ENCODE measurements around the gene SLCO2A1. TPM values are rescaled to one million over a fixed set of nuclear protein-coding genes. Genes with fewer than 3 reads are reported as not detected.

Gene SLCO2A1
- polyA plus RNA-seq, 1 donor (not counting 4 experiments of a cell fraction or from before 2014, with no cell fraction given) = 0.80 TPM

DNA sequence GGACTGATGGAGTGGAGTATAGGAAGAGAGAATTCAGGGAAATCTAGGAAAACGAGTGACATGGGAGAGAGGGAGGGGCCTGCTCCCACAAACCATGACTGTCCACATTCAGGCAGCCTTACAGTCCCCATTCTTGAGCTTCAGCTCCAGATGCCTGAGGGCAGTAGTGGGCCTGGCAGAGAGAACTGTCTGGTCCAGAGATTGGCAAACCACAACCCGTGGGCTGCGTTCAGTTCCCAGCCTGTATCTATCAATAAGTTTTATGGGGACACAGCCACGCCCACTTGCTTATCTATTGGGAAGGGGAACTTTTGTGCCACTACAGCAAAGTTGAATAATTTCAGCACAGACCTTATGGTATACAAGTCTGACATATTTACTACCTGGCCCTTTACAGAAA lies 63.8 kb downstream of the SLCO2A1 start:
- no peaks in the 10 kb centered on the region for H3K79me2 ChIP-seq (ENCODE audit: control insufficient read depth, insufficient read depth, low read length)
- peaks cover 4% of the 10 kb centered on the region for H3K4me1 ChIP-seq (ENCODE audit: control insufficient read depth, extremely low read depth, insufficient read depth, low read length)
- FAIRE-seq (no peak), DNase-seq (ENCODE audit: low read depth, low spot score) (no peak)
- H3K4me2 ChIP-seq (ENCODE audit: control insufficient read depth, extremely low read depth, insufficient read depth, low read depth, low read length) = no peak overlapping the region
- H3K36me3 ChIP-seq (ENCODE audit: control insufficient read depth in 2 of 2, extremely low read depth in 1 of 2, insufficient read depth in 2 of 2, low read length in 2 of 2) = no peaks in the 10 kb centered on the region
- no peaks in the 10 kb centered on the region for H4K20me1 ChIP-seq (ENCODE audit: control insufficient read depth, extremely low read depth, insufficient read depth, low read length)
- no peaks in the 10 kb centered on the region for H3K9me1 ChIP-seq (ENCODE audit: control insufficient read depth, extremely low read depth, insufficient read depth, low read length)
- H3K9me3 ChIP-seq (ENCODE audit: control insufficient read depth, low read depth, low read length) = no peaks in the 10 kb centered on the region
- H3K27ac ChIP-seq (ENCODE audit: control insufficient read depth, insufficient read depth, low read length) = no peak overlapping the region
- dilution Hi-C loops (cut with MboI; ENCODE audit: extremely low pct_ligation_motif_present, low sequenced_read_pairs) = no loop called here
- no peak overlapping the region for H3K9ac ChIP-seq (ENCODE audit: control insufficient read depth, extremely low read depth, insufficient read depth, low read length)
- peaks cover 35% of the 10 kb centered on the region for H3K27me3 ChIP-seq (ENCODE audit: control insufficient read depth, extremely low read depth, insufficient read depth, low read length)
- TF ChIP-seq, protein P1, sequence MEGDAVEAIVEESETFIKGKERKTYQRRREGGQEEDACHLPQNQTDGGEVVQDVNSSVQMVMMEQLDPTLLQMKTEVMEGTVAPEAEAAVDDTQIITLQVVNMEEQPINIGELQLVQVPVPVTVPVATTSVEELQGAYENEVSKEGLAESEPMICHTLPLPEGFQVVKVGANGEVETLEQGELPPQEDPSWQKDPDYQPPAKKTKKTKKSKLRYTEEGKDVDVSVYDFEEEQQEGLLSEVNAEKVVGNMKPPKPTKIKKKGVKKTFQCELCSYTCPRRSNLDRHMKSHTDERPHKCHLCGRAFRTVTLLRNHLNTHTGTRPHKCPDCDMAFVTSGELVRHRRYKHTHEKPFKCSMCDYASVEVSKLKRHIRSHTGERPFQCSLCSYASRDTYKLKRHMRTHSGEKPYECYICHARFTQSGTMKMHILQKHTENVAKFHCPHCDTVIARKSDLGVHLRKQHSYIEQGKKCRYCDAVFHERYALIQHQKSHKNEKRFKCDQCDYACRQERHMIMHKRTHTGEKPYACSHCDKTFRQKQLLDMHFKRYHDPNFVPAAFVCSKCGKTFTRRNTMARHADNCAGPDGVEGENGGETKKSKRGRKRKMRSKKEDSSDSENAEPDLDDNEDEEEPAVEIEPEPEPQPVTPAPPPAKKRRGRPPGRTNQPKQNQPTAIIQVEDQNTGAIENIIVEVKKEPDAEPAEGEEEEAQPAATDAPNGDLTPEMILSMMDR (optimal IDR thresholded peaks at IDR 0.05 in 1 of 3, IDR thresholded peaks at IDR 0.05 in 1 of 3, conservative IDR thresholded peaks at IDR 0.05 in 1 of 3; ENCODE audit: extremely low read depth in 1 of 3, insufficient read depth in 2 of 3, low read length in 3 of 3) = no peak
- TF ChIP-seq EZH2 (IDR thresholded peaks at IDR 0.05; ENCODE audit: low read length) = no peak
- no peak overlapping the region for H3K4me3 ChIP-seq (ENCODE audit: control insufficient read depth in 2 of 3, extremely low read depth in 1 of 3, insufficient read depth in 2 of 3, low read depth in 1 of 3, low read length in 3 of 3)
- no peak overlapping the region for H2AFZ ChIP-seq (ENCODE audit: control insufficient read depth, low read length)

DNA sequence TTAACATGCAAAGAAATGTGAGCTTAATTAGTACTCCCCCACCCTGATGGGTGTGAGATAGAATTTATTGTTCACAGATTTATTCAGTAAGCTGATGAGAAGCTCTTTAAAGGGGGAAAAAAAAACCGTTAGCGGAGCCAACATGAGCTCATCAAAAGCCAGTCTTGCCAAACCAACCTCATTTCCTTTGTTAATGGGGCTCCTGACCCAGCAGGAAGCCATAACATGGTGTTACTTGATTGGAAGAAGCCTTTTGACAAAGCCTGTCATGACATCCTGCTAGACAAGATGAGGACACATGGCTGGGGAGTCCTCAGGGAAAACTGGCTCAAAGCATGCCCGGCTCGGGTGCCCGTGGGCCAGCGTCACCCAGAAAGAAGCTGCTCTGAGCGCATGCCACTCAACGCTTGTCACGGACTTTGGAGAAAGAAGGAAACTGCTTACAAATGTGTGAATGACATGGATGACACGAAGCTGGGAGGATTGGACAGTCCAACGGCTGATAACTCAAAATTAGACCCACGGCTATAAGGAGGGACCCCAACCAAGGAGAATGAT lies 64.6 kb downstream of the SLCO2A1 start:
- FAIRE-seq = no peak
- TF ChIP-seq, protein P1 (optimal IDR thresholded peaks at IDR 0.05 in 1 of 3, IDR thresholded peaks at IDR 0.05 in 1 of 3, conservative IDR thresholded peaks at IDR 0.05 in 1 of 3; ENCODE audit: extremely low read depth in 1 of 3, insufficient read depth in 2 of 3, low read length in 3 of 3) = no peak

More for the DNA sequence above, 64.6 kb downstream of the SLCO2A1 start:
- no peak overlapping the region for H2AFZ ChIP-seq (ENCODE audit: control insufficient read depth, low read length)
- no peak for DNase-seq (ENCODE audit: low read depth, low spot score)
- no peak overlapping the region for H3K9ac ChIP-seq (ENCODE audit: control insufficient read depth, extremely low read depth, insufficient read depth, low read length)
- no peak overlapping the region for H3K27ac ChIP-seq (ENCODE audit: control insufficient read depth, insufficient read depth, low read length)
- dilution Hi-C loops (cut with MboI; ENCODE audit: extremely low pct_ligation_motif_present, low sequenced_read_pairs) = no loop called here
- H3K9me1 ChIP-seq (ENCODE audit: control insufficient read depth, extremely low read depth, insufficient read depth, low read length) = no peaks in the 10 kb centered on the region
- no peaks in the 10 kb centered on the region for H3K9me3 ChIP-seq (ENCODE audit: control insufficient read depth, low read depth, low read length)
- no peak overlapping the region for H3K4me3 ChIP-seq (ENCODE audit: control insufficient read depth in 2 of 3, extremely low read depth in 1 of 3, insufficient read depth in 2 of 3, low read depth in 1 of 3, low read length in 3 of 3)
- no peaks in the 10 kb centered on the region for H3K79me2 ChIP-seq (ENCODE audit: control insufficient read depth, insufficient read depth, low read length)
- no peak overlapping the region for H3K4me2 ChIP-seq (ENCODE audit: control insufficient read depth, extremely low read depth, insufficient read depth, low read depth, low read length)
- peaks cover 31% of the 10 kb centered on the region for H3K27me3 ChIP-seq (ENCODE audit: control insufficient read depth, extremely low read depth, insufficient read depth, low read length)
- no peaks in the 10 kb centered on the region for H4K20me1 ChIP-seq (ENCODE audit: control insufficient read depth, extremely low read depth, insufficient read depth, low read length)
- peaks cover 4% of the 10 kb centered on the region for H3K4me1 ChIP-seq (ENCODE audit: control insufficient read depth, extremely low read depth, insufficient read depth, low read length)
- no peaks in the 10 kb centered on the region for H3K36me3 ChIP-seq (ENCODE audit: control insufficient read depth in 2 of 2, extremely low read depth in 1 of 2, insufficient read depth in 2 of 2, low read length in 2 of 2)

Data from keratinocyte (primary cell).